MV-4-11 (cell line): ENCODE measurements around the gene COPS9.

Experiments used
- DNase-seq: peaks from one replicate; lab custom pipeline; 2025; lab: John Stamatoyannopoulos, UW

The COPS9 gene

GRCh38 chr2:240111253-240111652, 24.9 kb downstream of the COPS9 start:
- no peak for DNase-seq

DNA sequence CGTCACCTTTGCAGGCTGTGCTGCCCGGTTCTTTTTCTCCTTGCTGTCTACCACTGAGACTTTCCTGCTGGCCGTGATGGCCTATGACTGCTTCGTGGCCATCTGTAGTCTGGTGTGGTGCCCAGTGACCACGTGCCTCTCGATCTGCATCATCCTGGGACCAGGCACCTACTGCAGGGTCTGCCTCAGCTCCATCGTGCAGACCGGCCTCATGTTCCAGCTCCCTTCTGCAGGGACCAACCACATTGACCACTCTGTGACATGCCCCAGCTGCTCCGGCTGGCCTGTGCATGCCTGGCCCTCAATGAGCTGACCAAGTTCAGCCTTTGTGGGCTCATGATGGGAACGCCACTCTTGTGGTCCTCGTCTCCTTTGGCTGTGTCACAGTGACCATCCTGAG, 26.7 kb downstream of the COPS9 start:
- DNase-seq: no peak

DNA sequence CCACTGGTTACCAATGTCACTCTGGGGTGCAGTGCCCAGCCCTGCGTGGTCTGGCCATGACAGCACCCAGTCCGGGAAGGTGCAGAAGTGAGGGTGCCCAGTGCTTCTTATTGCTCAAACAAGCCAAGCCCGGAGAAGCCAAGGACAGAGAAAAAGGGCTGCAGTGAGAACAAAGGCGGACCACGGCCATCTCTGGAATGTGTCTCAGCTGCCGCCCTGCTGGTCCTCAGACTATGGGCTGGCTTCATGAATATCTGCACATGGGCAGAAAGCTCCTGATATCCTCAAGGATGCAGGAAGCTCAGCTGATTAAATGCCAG, 28.7 kb downstream of the COPS9 start:
- DNase-seq: no peak

- no peak for DNase-seq
Measured at GRCh38 chr2:240106765-240107476, 29.2 kb downstream of the COPS9 start.

- DNase-seq: no peak
Measured at GRCh38 chr2:240105982-240106381, 30.1 kb downstream of the COPS9 start.

- DNase-seq: no peak
Measured at GRCh38 chr2:240103136-240103535, 33.0 kb downstream of the COPS9 start.

- no peak for DNase-seq
Measured at GRCh38 chr2:240098349-240098748, 37.8 kb downstream of the COPS9 start.

DNA sequence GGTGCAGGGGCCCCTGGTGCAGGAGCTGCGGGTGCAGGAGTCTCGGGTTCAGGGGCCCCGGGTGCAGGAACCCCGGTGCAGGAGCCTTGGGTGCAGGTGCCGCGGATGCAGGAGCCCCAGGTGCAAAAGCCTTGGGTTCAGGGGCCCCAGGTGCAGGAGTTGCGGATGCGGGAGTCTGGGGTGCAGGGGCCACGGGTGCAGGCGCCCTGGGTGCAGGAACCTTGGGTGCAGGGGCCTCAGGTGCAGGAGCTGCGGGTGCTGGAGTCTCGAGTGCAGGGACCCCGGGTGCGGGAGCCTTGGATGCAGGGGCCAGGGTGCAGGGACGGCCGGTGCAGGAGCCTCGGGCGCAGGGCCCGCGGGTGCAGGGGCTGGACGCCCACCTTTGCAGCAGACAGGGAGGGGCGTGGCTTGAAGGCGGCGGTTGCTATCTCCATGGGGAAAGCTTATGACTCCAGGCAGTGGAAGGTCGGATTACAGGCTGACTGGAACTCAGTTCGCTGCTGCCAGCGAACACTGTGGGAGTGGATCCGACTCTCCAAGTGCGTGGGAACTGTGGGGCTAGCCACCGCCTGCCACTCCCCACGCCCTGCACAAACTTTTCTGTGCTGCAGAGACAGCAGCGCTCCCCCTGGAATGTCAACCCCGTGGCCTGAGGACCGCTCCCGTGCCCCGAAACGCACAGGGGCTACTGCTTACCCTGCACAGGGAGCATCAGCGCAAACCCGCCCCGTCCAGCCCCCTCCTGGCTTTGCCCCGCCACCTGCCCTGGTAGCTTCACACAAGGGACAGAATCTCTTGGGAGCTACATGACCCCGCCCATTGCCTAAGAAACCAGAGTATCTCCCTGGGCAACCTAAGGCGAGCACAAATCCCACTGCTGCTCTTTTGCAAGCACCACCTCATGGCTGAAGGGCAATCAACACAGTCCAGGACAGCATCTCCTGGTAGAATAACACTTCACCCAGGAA, 40.3 kb downstream of the COPS9 start:
- no peak for DNase-seq

DNA sequence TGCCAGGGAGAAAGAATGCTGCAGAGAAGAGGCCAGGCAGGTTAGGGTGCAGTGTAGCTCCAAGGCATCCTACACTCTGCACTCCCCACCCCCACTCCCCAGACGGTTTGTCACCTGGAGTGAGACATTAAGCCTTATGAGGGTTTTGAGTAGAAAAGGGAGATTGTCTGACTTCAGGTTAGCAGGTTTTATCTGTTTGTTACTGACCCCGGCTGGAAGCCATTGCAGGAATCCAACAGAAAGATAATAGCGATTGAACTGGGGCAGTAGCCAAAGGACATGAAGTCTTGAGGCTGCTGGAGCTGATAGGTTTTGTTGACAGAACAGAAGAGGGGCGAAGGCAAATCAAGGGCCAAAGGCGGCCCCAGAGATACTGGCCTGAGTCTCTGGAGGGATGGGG, 46.8 kb downstream of the COPS9 start:
- no peak for DNase-seq

DNA sequence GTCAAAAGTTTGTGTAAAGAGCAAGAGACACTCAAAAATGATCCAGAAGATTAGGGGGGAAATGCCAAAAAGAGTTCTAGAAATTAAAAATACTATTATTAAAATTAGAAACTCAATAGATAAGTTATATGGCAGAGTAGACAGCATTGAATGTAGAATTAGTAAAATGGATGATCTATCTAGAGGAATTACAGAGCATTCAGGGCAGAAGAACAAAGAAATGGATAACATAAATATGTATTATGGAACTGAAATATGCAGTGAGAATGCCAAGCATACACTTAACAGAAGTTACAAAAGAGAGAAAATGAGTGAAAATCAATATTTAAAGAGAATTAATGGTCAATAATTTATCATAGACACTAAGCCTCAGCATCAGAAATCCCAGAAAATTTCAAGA, 49.5 kb downstream of the COPS9 start:
- DNase-seq: no peak
